Lung (tissue), 12 donors: ENCODE results near the gene NEK7. TPM values are rescaled to one million over a fixed set of nuclear protein-coding genes. Genes with fewer than 3 reads are reported as not detected.

Source experiments
- ATAC-seq: fragments of 200-7000 bp; cut with Tn5 transposase; one replicate; pipeline ENCODE4 v1.9.1; 2020; ENCODE audit warnings: moderate number of reproducible peaks; ENCODE audit not compliant: insufficient read depth, low FRiP score
- DNase-seq, 3 donors: peaks; one replicate each; pipeline ENCODE4 v3.0.0-alpha.2; 2013 to 2017
- H3K27ac ChIP-seq, 2 donors: one replicate each; pipeline ENCODE4 v1.5.1; 2013; ENCODE audit warnings: mild to moderate bottlenecking in 2 of 2, moderate library complexity in 2 of 2, control low read depth in 1 of 2, inconsistent platforms in 1 of 2, low read depth in 1 of 2, low read length in 1 of 2
- H3K27me3 ChIP-seq, 3 donors: one replicate each; pipeline ENCODE4 v1.5.1; 2013; ENCODE audit warnings: low read length in 2 of 3; ENCODE audit not compliant: control insufficient read depth in 3 of 3, insufficient read depth in 3 of 3
- H3K36me3 ChIP-seq, 4 donors: one replicate each; pipeline ENCODE4 v1.5.1; 2013; ENCODE audit warnings: low read length in 4 of 4, mild to moderate bottlenecking in 1 of 4, moderate library complexity in 1 of 4; ENCODE audit not compliant: control insufficient read depth in 4 of 4, insufficient read depth in 4 of 4
- H3K4me1 ChIP-seq, 5 donors: one replicate each; pipeline ENCODE4 v1.5.1; 2013; ENCODE audit warnings: low read length in 5 of 5, mild to moderate bottlenecking in 2 of 5, moderate library complexity in 1 of 5; ENCODE audit not compliant: control insufficient read depth in 5 of 5, insufficient read depth in 5 of 5
- H3K4me3 ChIP-seq: one replicate; pipeline ENCODE4 v1.5.1; 2013; ENCODE audit warnings: mild to moderate bottlenecking, control low read depth, moderate library complexity
- H3K9ac ChIP-seq, 2 donors: one replicate each; pipeline ENCODE4 v1.5.1; 2013; ENCODE audit warnings: low read length in 2 of 2, control low read depth in 1 of 2; ENCODE audit not compliant: insufficient read depth in 1 of 2
- H3K9me3 ChIP-seq, 4 donors: one replicate each; pipeline ENCODE4 v1.5.1; 2013; ENCODE audit warnings: low read length in 3 of 4, mild to moderate bottlenecking in 1 of 4, moderate library complexity in 1 of 4; ENCODE audit not compliant: control insufficient read depth in 4 of 4, insufficient read depth in 3 of 4
- CTCF ChIP-seq: IDR thresholded peaks from 2 replicates; pipeline ENCODE4 v1.5.1; 2012; ENCODE audit warnings: mild to moderate bottlenecking; ENCODE audit errors: control extremely low read depth, extremely low read depth
- WGBS, 2 donors: extraction: QIAGEN DNeasy Blood & Tissue Kit; methylation state at CpG; one replicate each; pipeline ENCODE4 v1.1.7; 2013; 5-methylcytosine and 5-hydroxymethylcytosine counted together
- polyA plus RNA-seq, 2 donors: library from polyadenylated mRNA; stranded (reverse); fragments of 200-250 nt; gene quantifications; one replicate each; pipeline ENCODE4 v1.2.1, GENCODE V29; 2013
- total RNA-seq, 2 donors: library from RNA; depleted of rRNA in 1 of 2; stranded (reverse); fragments of >200 nt in 1 of 2; gene quantifications; one replicate each; pipeline ENCODE4 v1.2.1, GENCODE V29; 2014 to 2021
- donor health status: control.
- donor health status: control.
- donor health status: Bipolar disorder and iron deficiency.
- donor health status: healthy.
- donor health status: DM: yes; HTN: yes; CAD: no.

The NEK7 gene
- total and polyA plus RNA-seq, 4 donors: 23.9 to 132 (median 64.2) TPM

GRCh38 chr1:198335663-198336062, 178.9 kb downstream of the NEK7 start:
- Histone ChIP-seq H3K4me1 (peaks cover 0 to 9% (median 0%) of the 10 kb centered on the region in 5 donors), H3K9me3 (no peaks in the 10 kb centered on the region), H3K27ac (no peak overlapping the region), H3K27me3 (no peaks in the 10 kb centered on the region), H3K4me3 (no peak overlapping the region), H3K9ac (no peak overlapping the region), H3K36me3 (no peaks in the 10 kb centered on the region)
- DNase-seq (no peak), ATAC-seq (no peak)
- TF ChIP-seq CTCF: no peak
- 82 to 88% methylated on average over 1 of the region's 1 CpG for WGBS, 2 donors

GRCh38 chr1:198337886-198338285, 181.1 kb downstream of the NEK7 start:
- H3K27ac ChIP-seq: no peak overlapping the region
- no peaks in the 10 kb centered on the region for H3K36me3 ChIP-seq
- no peak overlapping the region for H3K9ac ChIP-seq
- H3K4me1 ChIP-seq: no peaks in the 10 kb centered on the region
- no peak overlapping the region for H3K4me3 ChIP-seq
- H3K27me3 ChIP-seq: no peaks in the 10 kb centered on the region
- no peak for DNase-seq
- H3K9me3 ChIP-seq: no peaks in the 10 kb centered on the region
- no peak for TF ChIP-seq CTCF
- ATAC-seq: no peak

GRCh38 chr1:198340139-198340538, 183.3 kb downstream of the NEK7 start:
- Histone ChIP-seq H3K27me3 (no peaks in the 10 kb centered on the region), H3K27ac (no peak overlapping the region)

More at GRCh38 chr1:198340139-198340538, 183.3 kb downstream of the NEK7 start:
- no peaks in the 10 kb centered on the region for H3K9me3 ChIP-seq
- no peak for DNase-seq
- no peak overlapping the region for H3K4me3 ChIP-seq
- H3K4me1 ChIP-seq: peaks cover 0 to 9% (median 0%) of the 10 kb centered on the region in 5 donors
- no peaks in the 10 kb centered on the region for H3K36me3 ChIP-seq
- no peak overlapping the region for H3K9ac ChIP-seq
- WGBS, 2 donors: 96 to 100% methylated on average over 1 of the region's 1 CpG
- ATAC-seq: no peak
- no peak for TF ChIP-seq CTCF
